ENCODE measurements around the gene MIER2.
"Not testable (repeated sequence)": the region's sequence is repeated elsewhere in the genome, so short reads cannot be mapped to it uniquely, and the experiment has no call there.

MIER2 gene

DNA sequence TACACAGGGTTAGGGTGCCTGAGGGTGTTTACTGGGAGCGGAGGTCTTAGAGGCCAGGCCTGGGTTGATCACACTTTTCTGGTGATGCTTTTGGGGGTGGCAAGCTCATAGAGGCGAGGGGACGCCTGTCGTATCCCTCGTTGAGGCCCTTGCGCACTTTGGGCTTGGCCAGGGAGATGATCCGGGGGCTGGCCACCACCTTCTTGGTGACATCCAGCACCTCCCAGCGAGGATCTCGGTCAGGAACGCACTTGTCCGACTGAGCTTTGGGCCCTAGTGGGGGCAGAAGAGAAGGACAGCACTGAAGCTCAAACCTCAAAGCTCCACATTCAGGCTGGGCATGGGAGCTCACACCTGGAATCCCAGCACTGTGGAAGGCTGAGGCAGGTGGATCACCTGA is 17.6 kb upstream of the MIER2 start:
- DNase-seq (ENCODE audit: low read depth) = no peak

DNA sequence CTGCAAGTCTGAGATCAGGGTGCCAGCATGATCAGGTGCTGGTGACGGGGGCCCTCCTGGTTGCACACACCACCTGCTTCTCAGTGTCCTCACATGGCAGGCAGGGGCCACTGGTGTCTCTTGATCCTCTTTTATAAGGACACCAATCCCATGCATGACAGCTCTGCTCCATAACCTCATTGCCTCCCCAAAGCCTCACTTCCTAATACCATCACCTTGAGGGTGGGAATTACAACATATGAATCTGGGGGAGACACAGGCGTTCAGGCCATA is 15.0 kb upstream of the MIER2 start:
- DNase-seq (ENCODE audit: low read depth) = no peak

DNA sequence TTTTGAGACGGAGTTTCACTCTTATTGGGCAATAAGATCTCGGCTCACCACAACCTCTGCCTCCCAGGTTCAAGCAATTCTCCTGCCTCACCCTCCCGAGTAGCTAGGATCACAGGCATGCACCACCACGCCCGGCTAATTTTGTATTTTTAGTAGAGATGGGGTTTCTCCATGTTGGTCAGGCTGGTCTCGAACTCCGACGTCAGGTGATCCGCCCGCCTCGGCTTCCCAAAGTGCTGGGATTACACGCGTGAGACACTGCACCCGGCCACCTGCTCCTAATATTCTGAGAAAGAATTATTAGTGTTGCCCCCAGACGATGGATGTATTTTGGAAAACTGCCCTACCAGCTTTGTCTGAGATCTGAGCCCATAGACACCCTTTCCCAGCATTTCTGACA is 10.9 kb upstream of the MIER2 start:
- not testable (repeated sequence) for DNase-seq (ENCODE audit: low read depth)

DNA sequence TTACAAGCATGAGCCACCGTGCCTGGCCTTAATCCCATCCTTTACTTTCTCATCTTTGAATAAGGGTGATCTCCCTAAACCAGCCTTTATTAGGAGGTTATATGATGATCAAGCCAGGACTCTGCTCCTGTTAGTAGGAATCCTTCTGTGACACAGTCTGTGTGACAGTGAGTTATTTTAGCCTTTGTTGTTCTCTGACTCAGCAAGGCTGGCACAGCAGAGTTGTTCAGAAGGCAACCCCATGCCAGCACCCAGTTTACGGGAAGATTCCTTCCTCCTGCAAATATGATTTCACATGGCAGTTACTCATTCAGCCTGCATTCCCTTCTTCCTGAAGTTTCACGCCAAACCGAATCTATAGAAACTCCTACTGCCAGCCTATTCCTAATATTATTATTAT is 10.5 kb upstream of the MIER2 start:
- no peak for DNase-seq (ENCODE audit: low read depth)

DNA sequence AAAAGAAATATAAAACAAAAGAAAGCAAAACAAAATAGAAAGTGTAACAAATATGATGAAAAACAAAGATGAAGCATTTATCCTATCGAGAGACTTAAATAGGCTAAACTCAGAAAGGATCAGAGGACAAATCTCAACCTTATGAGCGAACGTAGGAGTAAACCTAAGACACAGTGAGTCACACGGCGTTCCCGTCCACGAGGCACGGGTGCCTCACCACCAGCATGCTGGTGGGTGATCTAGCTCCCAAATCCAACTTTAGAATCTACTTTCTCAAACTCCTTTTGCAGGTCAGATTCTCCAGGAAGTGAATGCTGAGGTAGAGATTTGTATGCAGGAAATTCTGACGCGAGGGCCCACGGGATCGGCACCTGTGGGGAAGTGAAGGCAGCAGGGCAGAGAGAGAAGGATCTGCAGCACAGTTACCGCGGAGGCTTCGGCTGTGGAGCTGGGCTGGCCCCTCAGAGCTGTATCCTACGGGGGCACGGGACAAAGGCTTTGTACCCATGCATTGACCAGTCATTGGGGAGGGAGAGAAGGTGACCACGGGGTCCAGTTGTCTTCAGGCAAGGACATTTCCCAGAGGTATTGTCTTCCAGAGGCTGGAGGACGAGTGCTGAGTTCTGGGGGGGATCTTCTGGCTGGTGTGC is 7.5 kb upstream of the MIER2 start:
- DNase-seq (ENCODE audit: low read depth) = no peak

DNA sequence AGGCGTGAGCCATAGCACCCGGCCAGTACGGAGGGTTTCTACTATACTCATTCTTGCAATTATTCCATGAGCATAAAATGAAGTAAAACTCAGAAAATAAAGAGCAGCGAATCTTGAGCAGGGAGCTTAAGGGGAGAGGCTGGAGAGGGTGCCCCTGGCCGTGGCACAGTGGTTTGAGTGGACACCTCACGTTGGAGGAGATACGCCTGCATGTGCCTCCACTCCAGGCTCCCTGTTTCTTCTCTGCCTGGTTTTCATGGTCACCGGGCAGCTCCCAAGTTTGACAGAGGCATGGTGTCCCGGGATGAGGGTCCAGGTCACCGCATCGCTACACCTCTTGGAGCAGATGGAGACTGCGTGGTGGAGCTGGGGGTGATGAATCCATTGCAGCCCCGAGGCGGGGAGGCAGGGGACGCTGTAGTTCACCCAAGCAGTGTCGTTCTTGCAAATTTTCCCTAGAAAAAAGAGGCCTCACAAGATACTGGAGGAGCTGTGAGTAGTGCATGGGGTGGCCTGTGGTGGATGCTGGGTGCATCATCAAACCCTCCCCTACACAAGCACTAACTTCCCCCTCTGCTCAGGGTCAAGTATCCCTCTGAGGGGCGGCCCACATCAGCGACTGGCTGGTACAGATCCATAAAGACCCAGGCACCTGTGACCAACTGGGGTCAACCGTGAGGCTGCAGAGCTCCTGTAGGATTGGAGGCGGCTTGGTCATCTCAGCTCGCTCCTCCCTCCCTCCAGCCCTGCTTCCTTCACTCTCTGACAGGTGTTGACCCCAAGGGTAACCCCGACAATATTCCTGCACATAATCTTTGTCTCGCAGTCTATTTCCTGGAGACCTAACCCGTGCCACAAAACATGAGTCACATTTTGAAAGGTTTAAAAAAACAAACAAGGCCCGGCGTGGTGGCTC is 3.6 kb upstream of the MIER2 start:
- DNase-seq (ENCODE audit: low read depth) = no peak

DNA sequence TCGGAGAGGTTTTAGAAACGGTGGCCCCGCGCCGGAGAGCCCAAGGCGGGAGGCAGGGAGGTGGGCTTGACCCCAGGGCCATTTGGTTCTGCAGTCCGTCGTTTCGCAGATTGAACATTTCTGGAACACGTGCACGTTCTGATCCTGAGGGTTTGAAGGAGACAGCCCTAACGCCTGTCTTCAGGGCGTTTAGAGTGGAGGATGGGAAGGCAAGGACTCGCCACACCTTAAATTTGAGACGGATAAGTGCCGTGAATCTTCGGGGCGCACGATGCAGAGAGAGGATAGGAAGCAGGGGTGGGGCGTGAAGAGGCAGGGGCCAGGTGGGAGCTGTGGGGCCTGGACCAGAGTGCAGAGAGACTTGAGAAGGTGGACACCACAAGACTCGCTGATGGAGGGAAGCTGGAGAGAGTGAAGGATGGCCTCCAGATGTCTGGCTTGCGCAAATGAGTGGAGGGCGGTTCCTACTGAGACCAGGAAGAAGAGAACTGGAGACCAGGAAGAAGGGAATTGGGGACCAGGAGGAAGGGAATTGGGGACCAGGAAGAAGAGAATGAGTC is 804 bp upstream of the MIER2 start:
- DNase-seq (ENCODE audit: low read depth) = no peak

DNA sequence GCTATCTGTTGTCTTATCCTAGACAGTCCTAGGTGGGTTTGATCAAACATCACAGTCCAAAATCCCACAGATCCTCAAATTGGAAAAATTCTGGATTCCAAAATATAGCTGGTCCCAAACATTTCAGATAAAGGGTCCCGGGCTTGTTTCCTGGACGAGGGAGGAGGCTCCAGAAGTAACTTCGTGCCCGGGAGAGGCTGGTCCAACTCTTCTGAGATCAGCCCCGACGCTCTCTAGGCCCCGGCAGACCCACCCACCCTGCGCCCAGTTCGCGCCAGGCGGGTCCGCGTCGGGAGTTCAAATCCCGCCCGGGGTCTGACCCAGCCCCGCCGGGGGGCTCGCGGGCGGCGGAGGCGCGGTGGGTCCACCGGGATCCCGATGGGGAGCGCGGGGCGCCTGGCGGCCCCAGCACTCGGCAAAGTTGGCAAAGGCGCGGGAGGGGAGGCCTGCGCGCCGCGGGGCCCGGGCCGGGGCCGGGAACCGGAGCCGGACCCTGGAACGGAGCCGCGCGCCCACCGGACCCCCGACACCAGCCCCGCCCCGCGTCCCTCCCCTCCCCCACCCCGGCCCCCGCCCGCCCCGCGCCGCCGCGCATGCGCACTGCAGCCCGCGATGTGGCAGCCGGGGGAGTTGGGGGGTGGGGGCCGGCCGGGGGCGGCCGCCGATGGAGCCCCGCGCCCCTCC is 513 bp downstream of the MIER2 start:
- DNase-seq (ENCODE audit: low read depth) = no peak

DNA sequence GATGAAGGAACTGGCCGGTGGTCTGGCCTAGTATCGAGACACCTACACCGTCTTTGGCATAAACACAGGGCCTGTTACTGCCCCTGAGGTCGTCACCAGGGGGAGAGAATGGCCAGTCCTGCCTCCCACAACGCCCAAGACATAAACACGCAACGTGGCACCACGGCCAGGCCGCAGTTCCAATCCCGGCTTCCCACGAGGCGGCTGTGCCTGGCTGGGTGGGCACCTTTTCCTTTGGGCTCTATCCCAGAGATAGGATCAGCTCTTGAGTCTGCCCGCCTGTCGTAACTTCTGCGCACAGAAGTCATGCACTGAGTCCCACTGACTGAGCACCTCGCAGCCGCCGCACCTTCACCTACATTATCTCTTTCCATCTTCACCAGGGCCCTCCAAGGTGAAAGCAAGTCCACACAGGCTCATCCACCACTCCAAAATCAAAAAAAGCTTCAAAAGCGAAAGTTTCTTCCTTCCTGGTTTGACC is 1.1 kb downstream of the MIER2 start:
- no peak for DNase-seq (ENCODE audit: low read depth)

DNA sequence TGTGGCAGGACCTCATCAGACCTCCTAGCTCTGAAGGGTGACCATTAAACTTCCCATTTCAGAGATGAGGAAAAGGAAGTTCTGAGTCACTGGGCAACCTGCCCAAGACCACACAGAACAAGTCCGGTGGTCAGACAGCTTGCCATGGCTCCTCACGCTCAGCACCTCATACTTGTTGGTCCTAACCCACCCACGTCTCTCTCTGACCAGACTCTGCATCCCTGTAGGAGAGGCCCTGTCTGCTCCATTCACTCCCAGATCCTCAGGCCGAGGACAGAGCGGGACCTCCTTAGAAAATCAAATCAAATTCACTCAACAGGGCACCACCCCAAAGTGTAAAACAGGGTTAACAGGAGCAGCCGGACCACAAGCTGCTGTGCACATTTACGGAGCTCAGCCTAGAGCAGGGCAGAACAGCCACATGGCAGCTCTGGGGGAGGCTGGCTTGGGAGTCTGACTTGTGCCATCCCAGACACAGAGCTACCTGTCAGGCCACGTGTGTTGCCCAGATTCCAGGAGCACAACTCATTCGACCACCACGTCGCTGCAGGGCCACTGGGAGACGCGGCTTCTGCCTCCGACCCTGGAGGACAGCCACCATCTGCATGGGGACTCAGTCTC is 1.7 kb downstream of the MIER2 start:
- DNase-seq (ENCODE audit: low read depth) = no peak

DNA sequence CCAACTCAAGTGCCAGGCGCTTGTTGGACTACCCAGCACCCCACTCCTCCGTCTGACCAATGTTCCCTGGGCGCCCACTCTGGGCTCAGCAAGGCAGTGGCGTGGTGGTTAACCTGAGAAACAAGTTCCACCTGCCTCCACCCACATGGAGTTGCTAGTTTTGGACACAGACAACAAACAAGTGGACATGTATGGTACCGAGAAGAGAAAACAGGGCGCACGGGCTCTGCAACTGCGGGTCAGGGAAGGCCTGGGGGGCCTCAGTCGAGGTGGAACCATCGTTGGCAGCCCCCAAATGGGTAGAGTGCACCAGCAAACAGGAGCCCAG is 2.5 kb downstream of the MIER2 start:
- no peak for DNase-seq (ENCODE audit: low read depth)

DNA sequence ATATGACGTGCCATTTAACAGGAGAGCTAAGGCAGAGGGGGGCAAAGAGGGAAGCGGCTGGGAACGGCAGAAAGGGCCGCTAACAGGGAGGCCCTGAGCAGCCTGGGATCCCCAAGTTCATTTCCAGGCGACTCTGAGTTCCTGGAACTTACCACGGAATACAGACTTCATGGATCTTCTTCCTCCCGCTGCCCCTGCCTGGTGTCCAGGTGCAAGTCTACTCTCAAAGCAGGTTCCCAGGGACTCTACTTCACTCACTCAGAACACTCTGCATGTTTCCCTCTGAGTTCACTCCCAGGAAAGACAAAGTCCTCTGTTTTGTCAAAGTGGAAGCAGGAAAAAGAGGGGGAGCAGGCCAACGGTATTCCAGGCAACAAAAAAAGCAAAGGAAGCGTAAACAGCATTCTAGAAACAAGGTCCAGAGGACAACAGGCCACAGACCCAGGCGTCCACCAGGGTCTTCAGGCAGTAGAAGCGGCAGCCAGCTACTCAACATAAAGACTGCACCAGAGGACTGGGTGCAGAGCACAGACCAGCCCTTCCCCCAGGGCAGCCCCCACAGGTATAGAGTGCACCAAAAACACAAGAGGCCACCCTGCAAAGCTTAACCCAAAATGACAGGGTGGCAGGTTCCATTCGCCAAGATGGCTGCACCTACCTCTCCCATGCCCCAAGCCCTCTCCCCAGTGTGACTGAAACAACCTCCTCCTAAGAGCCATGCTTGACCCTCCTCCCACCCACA is 3.0 kb downstream of the MIER2 start:
- DNase-seq (ENCODE audit: low read depth) = no peak

DNA sequence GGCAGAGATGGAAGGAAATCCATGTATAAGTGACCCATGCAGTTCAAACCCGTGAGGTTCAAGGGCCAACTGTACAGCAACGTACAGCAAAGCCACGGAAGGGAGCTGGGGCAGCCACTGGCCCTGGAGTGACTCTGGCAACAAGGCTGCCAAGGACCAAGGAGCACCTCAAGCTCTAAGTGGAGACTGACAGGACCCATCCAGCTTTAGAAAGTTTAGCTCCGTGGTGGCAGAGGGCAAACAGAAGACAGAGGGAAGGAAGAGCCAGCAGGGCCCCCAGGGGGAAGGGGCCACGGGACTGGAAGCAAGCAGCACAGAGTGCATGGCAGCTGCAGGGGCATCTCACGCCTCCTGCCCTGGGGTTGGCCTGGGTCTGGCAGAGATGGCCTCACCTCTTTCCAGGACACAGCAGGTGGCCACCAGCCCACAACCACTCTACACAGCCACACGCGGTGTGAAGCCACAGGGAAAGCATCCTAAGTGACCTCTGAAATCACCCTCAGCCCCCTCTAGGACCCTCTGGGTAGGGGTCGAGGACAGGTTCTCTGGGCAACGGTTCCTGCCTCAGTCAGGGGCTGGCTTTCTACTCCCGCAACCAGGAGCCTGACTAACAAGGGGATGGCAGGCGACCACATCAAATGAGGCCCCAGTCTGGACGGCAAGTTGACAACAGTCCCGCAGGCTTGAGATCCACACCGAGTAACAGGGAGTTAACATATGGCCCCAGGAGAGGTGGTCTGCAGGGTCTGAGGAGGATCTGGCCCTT is 3.8 kb downstream of the MIER2 start:
- no peak for DNase-seq (ENCODE audit: low read depth)

DNA sequence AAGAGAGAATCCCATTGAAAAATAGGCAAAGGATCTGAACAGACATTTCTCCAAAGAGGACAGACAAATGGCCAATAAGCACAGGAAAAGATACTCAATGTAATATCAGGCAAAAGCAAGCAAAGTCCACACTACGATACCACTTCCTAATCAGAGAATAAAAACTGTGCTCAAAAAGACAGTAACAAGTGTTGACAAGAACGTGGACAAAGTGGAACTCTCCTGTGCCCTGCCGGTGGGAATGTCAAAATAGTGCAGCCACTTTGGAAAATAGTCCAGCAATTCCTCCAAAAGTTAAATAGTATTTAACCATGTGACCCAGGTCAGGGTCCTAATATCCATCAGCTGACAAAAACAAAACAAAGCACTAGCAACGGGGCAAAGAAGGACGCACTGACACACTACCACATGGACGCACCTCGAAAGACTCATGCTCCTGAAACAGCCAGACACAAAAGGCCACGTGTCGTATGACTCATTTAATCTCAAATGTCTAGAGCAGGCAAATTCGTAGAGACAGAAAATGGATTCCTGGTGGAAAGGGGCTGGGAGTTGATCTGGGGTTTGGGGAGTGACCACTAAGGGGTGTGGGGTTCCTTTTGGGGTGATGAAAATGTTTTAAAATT is 5.2 kb downstream of the MIER2 start:
- DNase-seq (ENCODE audit: low read depth) = no peak

DNA sequence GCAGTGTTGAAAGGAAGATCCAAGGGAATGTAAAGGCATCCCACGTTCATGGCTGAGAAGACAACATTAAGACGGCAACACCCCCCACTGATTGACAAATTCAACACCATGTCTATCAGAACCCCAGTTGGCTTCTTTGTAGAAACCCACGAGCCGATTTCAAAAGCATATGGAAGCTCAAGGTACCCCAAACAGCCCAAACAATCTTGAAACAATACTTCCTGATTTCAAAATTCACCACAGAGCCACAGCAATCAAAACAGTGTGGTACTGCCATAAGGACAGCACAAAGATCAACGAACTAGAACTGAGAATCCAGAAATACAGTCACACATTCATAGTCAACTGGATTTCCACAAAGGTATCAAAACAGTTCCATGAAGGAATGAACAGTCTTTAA is 6.2 kb downstream of the MIER2 start:
- DNase-seq (ENCODE audit: low read depth) = no peak

DNA sequence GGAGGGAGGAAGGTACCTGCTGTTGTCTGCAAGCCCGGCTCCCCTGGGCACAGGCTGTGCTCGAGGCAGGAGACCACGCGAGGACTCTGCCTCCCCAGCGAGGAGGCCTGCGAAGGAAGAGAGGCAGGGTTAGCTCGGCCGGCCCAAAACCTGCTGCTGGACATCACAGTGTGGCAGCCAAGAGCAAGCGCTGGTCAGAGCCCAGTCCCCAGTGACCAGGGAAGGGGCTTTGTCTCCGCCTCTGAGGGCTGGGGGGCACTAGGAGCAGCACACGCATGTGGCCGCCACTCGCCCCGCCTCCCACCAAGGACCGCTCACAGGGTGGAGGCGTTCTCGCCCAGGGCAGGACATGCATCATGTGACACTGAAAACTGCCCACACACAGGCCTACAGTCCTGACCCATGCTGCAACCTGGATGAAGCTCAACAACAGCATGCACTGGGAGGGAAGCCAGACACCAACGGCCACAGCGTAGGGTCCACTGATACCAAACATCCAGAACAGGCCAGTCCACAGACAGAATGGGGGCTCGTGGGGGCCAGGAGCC is 8.5 kb downstream of the MIER2 start:
- no peak for DNase-seq (ENCODE audit: low read depth)

DNA sequence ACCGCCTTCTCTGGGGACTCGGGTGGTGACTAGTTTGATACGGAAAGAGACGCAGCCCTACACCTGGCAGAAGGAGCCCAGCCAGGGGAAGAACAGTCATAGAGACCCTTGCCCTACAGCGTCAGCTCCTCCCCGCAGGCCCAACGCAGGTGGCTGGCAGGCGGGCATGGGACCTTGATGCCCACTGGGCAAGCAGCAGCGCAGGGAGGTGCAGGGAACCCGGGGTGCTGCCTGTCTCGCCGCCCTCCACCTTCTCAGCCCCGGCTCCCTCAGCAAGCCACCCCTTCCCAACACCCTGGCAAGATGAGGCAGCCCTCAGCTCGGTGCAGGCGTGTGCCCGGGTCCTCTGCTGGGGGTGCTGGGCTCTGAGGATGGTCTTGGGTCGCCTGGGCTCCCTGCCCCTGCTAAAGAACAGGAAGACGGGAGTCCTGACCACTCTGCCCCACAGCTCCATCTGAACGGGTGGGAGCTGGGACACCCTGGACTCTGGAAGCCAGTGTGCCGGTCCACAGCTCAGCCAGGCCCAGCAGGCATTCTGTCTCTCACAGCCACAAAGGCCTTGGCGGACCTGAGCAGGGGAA is 9.0 kb downstream of the MIER2 start:
- no peak for DNase-seq (ENCODE audit: low read depth)

DNA sequence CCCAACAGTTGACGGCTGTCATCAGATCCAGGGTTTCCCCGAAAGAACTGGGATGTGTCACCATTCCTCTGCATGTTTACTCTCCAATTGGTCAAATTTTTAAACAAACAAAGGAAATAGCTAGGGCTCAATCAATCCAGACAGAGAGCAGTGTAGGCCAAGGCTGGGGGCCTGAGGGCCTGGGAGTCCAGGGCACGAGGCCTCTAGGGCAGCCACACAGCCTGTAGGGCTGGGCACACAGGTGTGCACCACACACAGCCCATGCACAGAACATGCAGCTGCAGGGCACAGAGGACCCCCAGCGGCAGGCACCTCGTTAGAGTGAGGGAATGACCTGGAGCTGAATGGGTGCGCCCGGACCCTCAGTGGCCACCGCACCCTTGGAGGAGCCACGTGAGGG is 9.5 kb downstream of the MIER2 start:
- DNase-seq (ENCODE audit: low read depth) = no peak

DNA sequence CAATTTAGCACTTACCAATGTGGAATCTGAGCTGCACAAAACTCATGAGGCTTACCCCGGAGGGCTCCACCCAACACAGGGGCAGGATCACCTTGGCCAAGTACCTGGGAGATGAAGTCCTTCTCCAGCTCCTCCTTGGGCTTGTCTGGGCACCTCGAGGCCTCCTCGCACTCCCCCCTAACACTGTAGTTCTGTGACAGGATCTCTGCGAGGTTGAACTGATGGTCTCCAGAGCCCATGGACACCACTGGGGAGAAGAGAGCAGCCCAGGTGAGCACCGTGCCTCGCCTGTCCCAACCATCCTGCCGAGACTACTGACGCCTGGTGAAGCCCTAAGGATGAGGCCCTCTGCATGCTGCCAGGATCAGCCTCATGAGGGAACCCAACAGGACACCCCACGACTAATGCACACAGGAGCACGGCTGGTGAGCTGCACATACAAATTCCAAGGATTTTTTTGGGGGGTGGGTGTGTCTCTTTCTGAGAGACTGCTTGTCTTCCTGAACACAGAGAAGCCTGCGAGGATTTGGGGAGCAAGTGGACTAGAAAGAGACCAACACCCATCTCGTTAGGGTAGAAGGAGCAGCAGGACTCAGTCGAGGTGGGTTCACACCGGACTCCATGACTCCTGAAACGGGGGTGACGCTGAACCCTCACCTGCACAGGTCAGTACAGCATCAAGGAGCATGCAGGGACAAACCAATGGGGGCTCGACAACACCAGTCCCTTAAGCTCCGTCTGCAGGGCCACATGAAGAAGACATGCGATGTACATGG is 10.1 kb downstream of the MIER2 start:
- DNase-seq (ENCODE audit: low read depth) = no peak

Measured in activated T-cell treated with anti-CD3 and anti-CD28 coated beads for 24 hours (primary cell).